MCF 10A (cell line): Measurements from ENCODE around the gene PCED1B. TPM values are rescaled to one million over a fixed set of nuclear protein-coding genes. Genes with fewer than 3 reads are reported as not detected.

ENCODE experiments used
- BruUV-seq: library from RNA; stranded (reverse); fragments of 400-500 nt; replicated peaks from 2 replicates; lab custom pipeline; 2021; lab: Mats Ljungman, UMichigan
- CTCF ChIA-PET: fragments of 300-600 bp; sonication (Branson Sonifier 250); formaldehyde crosslinking; extraction: SDS; loops from one replicate; lab custom pipeline; 2021; ENCODE audit warnings: antibody characterized with exemption, inconsistent platforms; lab: Yijun Ruan, JAX
- POLR2A ChIA-PET: fragments of 300-600, 350-650 bp; sonication (Branson Sonifier 250); formaldehyde crosslinking; extraction: SDS; loops from one replicate; lab custom pipeline; 2020; ENCODE audit warnings: antibody characterized with exemption, inconsistent platforms; lab: Yijun Ruan, JAX
- DNase-seq: peaks from one replicate; pipeline ENCODE4 v3.0.0-alpha.2; 2018; ENCODE audit not compliant: unreplicated experiment
- H3K27ac Mint-ChIP-seq: one replicate; pipeline ENCODE4 v1.8.0; 2022; ENCODE audit warnings: mild to moderate bottlenecking, low read depth, mixed read lengths; ENCODE audit not compliant: unreplicated experiment
- H3K27me3 Mint-ChIP-seq: one replicate; pipeline ENCODE4 v1.8.0; 2022; ENCODE audit warnings: mixed read lengths; ENCODE audit not compliant: insufficient read depth, unreplicated experiment
- H3K36me3 Mint-ChIP-seq: one replicate; pipeline ENCODE4 v1.8.0; 2022; ENCODE audit warnings: mild to moderate bottlenecking, moderate library complexity, mixed read lengths; ENCODE audit not compliant: insufficient read depth, unreplicated experiment
- H3K4me1 Mint-ChIP-seq: one replicate; pipeline ENCODE4 v1.8.0; 2022; ENCODE audit warnings: mixed read lengths; ENCODE audit not compliant: insufficient read depth, unreplicated experiment
- H3K4me3 Mint-ChIP-seq: one replicate; pipeline ENCODE4 v1.8.0; 2022; ENCODE audit warnings: mild to moderate bottlenecking, moderate library complexity, mixed read lengths; ENCODE audit not compliant: unreplicated experiment
- H3K9me3 Mint-ChIP-seq: one replicate; pipeline ENCODE4 v1.8.0; 2022; ENCODE audit warnings: mixed read lengths; ENCODE audit not compliant: unreplicated experiment
- intact Hi-C: fragments of 100-400 bp; cut with micrococcal nuclease; formaldehyde crosslinking; loops from 2 replicates; pipeline ENCODE4 v1.14.1; 2022
- total RNA-seq: library from RNA; stranded (reverse); gene quantifications from 2 replicates; pipeline ENCODE4 v1.2.3, GENCODE V29; 2022
- TF ChIP-seq, protein P1 (sequence below): fragments of 200-600 bp; IDR thresholded peaks from one replicate; pipeline ENCODE4 v1.8.0; 2022; ENCODE audit warnings: antibody characterized with exemption, mild to moderate bottlenecking; ENCODE audit not compliant: unreplicated experiment

PCED1B gene
- total RNA-seq, 1 experiment from 2014 or later = 9.6 TPM

DNA sequence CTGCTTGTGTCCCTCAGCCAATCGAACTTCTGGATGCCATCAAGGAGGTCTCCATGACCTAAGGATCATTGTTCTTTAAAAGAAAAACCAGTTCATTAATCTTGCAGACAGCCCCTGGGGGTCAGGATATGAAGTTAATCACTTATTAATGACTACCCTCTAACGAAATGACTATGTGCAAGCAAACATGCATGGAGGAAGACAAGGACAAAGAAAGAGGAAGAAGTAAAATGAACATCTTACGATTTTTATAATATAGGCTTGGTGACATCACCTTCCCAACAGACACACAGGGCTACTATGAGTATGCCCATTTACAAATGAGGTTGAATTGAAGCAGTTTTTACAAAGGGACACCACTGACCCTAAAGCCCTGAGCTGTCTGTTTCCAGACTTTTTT lies 111.5 kb downstream of the PCED1B start:
- Mint-ChIP-seq H3K9me3 (no peaks in the 10 kb centered on the region), H3K27ac (no peak overlapping the region), H3K4me1 (peaks cover 24% of the 10 kb centered on the region), H3K27me3 (no peaks in the 10 kb centered on the region), H3K4me3 (no peak overlapping the region), H3K36me3 (no peaks in the 10 kb centered on the region)
- TF ChIP-seq, protein P1, sequence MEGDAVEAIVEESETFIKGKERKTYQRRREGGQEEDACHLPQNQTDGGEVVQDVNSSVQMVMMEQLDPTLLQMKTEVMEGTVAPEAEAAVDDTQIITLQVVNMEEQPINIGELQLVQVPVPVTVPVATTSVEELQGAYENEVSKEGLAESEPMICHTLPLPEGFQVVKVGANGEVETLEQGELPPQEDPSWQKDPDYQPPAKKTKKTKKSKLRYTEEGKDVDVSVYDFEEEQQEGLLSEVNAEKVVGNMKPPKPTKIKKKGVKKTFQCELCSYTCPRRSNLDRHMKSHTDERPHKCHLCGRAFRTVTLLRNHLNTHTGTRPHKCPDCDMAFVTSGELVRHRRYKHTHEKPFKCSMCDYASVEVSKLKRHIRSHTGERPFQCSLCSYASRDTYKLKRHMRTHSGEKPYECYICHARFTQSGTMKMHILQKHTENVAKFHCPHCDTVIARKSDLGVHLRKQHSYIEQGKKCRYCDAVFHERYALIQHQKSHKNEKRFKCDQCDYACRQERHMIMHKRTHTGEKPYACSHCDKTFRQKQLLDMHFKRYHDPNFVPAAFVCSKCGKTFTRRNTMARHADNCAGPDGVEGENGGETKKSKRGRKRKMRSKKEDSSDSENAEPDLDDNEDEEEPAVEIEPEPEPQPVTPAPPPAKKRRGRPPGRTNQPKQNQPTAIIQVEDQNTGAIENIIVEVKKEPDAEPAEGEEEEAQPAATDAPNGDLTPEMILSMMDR = no peak
- ChIA-PET CTCF (interaction anchor here (0.5 kb wide), 2 partner anchors 257 to 623 kb away, joined by 3 to 5 read pairs; no protein-coding TSS in a partner anchor), POLR2A (interaction anchor here (0.9 to 1.3 kb wide), 2 partner anchors 16 to 110 kb away, joined by 3 to 4 read pairs; no protein-coding TSS in a partner anchor)
- no TSS peak for BruUV-seq
- no peak for DNase-seq
- intact Hi-C loops = no loop called here

DNA sequence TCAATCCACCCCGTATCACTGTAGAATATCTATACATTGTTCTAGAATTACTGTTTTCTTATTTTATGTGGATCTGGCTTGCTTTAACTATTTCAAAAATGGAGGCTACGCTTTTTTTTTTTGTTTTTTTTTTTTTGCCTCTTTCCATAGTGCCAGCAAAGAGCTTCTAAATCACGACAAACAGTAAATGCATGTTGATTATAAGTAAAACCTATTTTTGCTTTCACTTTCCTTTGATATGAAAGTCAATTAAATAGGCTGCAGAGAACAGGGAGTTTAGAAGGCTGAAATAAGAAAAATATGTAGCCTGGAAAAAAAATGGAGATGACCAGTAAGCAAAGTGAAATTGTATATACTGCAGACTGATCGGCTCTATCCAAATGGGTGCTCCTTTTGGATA lies 112.6 kb downstream of the PCED1B start:
- no peak overlapping the region for H3K4me3 Mint-ChIP-seq
- intact Hi-C loops = no loop called here

DNA sequence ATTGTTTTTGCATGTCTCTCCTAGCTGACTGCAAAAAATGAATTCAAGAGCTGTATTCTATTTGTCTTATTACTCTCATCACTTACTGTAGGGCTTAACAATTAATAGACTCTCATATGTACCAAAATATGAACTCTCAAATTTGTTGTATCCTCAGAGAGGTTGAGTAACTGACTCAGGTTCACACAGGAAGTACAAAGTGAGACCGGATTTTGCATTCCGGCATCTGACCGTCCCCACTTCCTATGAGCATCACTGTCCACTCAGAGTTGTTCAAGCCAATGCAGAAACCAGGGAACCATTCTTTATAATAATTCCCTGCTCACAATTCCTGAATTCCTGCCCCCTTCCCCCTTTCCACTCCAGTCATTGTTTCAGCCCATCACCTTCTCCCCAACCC lies 113.6 kb downstream of the PCED1B start:
- Mint-ChIP-seq H3K4me3 (no peak overlapping the region), H3K4me1 (peaks cover 24% of the 10 kb centered on the region), H3K36me3 (no peaks in the 10 kb centered on the region), H3K27ac (no peak overlapping the region), H3K9me3 (no peaks in the 10 kb centered on the region), H3K27me3 (no peaks in the 10 kb centered on the region)
- no TSS peak for BruUV-seq
- intact Hi-C loops = no loop called here
- CTCF ChIA-PET = no interaction called here
- TF ChIP-seq, protein P1 = no peak
- POLR2A ChIA-PET = no interaction called here
- DNase-seq = no peak

More for the DNA sequence above, 112.6 kb downstream of the PCED1B start:
- ChIA-PET POLR2A (interaction anchor here (1.3 kb wide), 1 partner anchor 15 kb away, joined by 4 read pairs; no protein-coding TSS in a partner anchor), CTCF (interaction anchor here (0.6 kb wide), 2 partner anchors 15 to 27 kb away, joined by 3 to 4 read pairs; no protein-coding TSS in a partner anchor)
- H3K36me3 Mint-ChIP-seq = no peaks in the 10 kb centered on the region
- TF ChIP-seq, protein P1 = no peak
- H3K4me1 Mint-ChIP-seq = peaks cover 24% of the 10 kb centered on the region
- no peaks in the 10 kb centered on the region for H3K27me3 Mint-ChIP-seq
- no peak for DNase-seq
- no peak overlapping the region for H3K27ac Mint-ChIP-seq
- no peaks in the 10 kb centered on the region for H3K9me3 Mint-ChIP-seq
- BruUV-seq = no TSS peak

DNA sequence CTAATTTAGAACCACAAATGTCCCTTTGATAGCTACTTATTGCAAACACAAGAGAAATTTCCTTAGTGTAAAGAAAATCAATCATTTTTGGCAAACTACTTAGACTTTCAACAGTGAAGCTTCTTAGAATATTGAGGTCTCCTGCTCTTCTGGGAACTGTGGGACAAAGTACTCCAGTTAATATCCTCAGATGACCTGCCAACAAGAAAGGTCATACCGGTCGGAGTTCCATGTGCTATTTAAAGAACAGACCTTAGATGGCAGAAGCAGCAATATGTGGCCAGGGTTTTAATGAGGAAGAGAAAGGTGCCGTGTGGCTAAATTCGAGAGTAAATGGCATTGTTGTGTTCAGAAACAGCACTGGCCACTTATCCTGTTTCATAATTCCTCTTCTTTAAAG lies 115.1 kb downstream of the PCED1B start:
- POLR2A ChIA-PET = no interaction called here
- Mint-ChIP-seq H3K9me3 (no peaks in the 10 kb centered on the region), H3K27ac (no peak overlapping the region), H3K36me3 (no peaks in the 10 kb centered on the region), H3K4me3 (no peak overlapping the region), H3K4me1 (peaks cover 17% of the 10 kb centered on the region), H3K27me3 (no peaks in the 10 kb centered on the region)
- no TSS peak for BruUV-seq
- no peak for DNase-seq
- CTCF ChIA-PET = no interaction called here
- TF ChIP-seq, protein P1 = no peak
- intact Hi-C loops = no loop called here
